Osteoblast (primary cell): ENCODE measurements around the gene SAMD4A. TPM values are rescaled to one million over a fixed set of nuclear protein-coding genes. Genes with fewer than 3 reads are reported as not detected.

Experiments
- DNase-seq: peaks from one replicate; pipeline ENCODE4 v3.0.0; 2011; ENCODE audit warnings: low spot score, mixed read lengths; ENCODE audit not compliant: insufficient read length; ENCODE audit errors: missing footprints
- H2AFZ ChIP-seq: 2 replicates; pipeline ENCODE4 v1.6.0; 2011; ENCODE audit warnings: mild to moderate bottlenecking, low read length
- H3K27ac ChIP-seq: 2 replicates; pipeline ENCODE4 v1.5.1; 2011; ENCODE audit warnings: mild to moderate bottlenecking, low read depth, low read length, moderate library complexity
- H3K27me3 ChIP-seq: 2 replicates; pipeline ENCODE4 v1.6.0; 2012; ENCODE audit warnings: mild to moderate bottlenecking, control low read depth, inconsistent platforms, low read length, moderate library complexity; ENCODE audit not compliant: insufficient read depth
- H3K36me3 ChIP-seq: 2 replicates; pipeline ENCODE4 v1.5.1; 2011; ENCODE audit warnings: mild to moderate bottlenecking, low read length, control low read depth, moderate library complexity; ENCODE audit not compliant: insufficient read depth
- H3K4me1 ChIP-seq: 2 replicates; pipeline ENCODE4 v1.5.1; 2011; ENCODE audit warnings: mild to moderate bottlenecking, low read length, control low read depth, moderate library complexity; ENCODE audit not compliant: insufficient read depth
- H3K4me2 ChIP-seq: 2 replicates; pipeline ENCODE4 v1.6.0; 2011; ENCODE audit warnings: mild to moderate bottlenecking, low read length; ENCODE audit not compliant: insufficient read depth
- H3K4me3 ChIP-seq: fragments of 200-600 bp; sonication (generic); 3 replicates; pipeline ENCODE4 v1.5.1; 2012; ENCODE audit warnings: mild to moderate bottlenecking, low read length, inconsistent platforms; ENCODE audit not compliant: insufficient read depth
- H3K79me2 ChIP-seq: 2 replicates; pipeline ENCODE4 v1.6.0; 2012; ENCODE audit warnings: mild to moderate bottlenecking, low read length, control low read depth, inconsistent platforms; ENCODE audit not compliant: insufficient read depth
- H3K9me3 ChIP-seq: 2 replicates; pipeline ENCODE4 v1.5.1; 2011; ENCODE audit warnings: low read depth, low read length, control low read depth
- H4K20me1 ChIP-seq: 2 replicates; pipeline ENCODE4 v1.6.0; 2012; ENCODE audit warnings: mild to moderate bottlenecking, low read length, control low read depth; ENCODE audit not compliant: insufficient read depth
- total RNA-seq: library from RNA; depleted of rRNA; stranded (reverse); fragments of >200 nt; gene quantifications from 2 replicates; pipeline ENCODE4 v1.2.3, GENCODE V29; 2012
- TF ChIP-seq, protein P1 (sequence below): IDR thresholded peaks from 2 replicates; pipeline ENCODE4 v1.5.1; 2011; ENCODE audit warnings: mild to moderate bottlenecking, low read depth, low read length, moderate library complexity; ENCODE audit errors: extremely low read depth

The SAMD4A gene
- total RNA-seq, 1 donor: 26.1 TPM

- peaks cover 11% of the 10 kb centered on the region for H3K4me1 ChIP-seq
- H3K79me2 ChIP-seq: no peaks in the 10 kb centered on the region
- H2AFZ ChIP-seq: no peak overlapping the region
- H3K4me3 ChIP-seq: no peak overlapping the region
- H3K4me2 ChIP-seq: no peak overlapping the region
- H3K27ac ChIP-seq: no peak overlapping the region
- no peaks in the 10 kb centered on the region for H4K20me1 ChIP-seq
- H3K9me3 ChIP-seq: no peaks in the 10 kb centered on the region
- no peaks in the 10 kb centered on the region for H3K27me3 ChIP-seq
- no peak for DNase-seq
- TF ChIP-seq, protein P1, sequence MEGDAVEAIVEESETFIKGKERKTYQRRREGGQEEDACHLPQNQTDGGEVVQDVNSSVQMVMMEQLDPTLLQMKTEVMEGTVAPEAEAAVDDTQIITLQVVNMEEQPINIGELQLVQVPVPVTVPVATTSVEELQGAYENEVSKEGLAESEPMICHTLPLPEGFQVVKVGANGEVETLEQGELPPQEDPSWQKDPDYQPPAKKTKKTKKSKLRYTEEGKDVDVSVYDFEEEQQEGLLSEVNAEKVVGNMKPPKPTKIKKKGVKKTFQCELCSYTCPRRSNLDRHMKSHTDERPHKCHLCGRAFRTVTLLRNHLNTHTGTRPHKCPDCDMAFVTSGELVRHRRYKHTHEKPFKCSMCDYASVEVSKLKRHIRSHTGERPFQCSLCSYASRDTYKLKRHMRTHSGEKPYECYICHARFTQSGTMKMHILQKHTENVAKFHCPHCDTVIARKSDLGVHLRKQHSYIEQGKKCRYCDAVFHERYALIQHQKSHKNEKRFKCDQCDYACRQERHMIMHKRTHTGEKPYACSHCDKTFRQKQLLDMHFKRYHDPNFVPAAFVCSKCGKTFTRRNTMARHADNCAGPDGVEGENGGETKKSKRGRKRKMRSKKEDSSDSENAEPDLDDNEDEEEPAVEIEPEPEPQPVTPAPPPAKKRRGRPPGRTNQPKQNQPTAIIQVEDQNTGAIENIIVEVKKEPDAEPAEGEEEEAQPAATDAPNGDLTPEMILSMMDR: no peak
- H3K36me3 ChIP-seq: peaks cover 18% of the 10 kb centered on the region
Observed at GRCh38 chr14:54760866-54761575, 194.1 kb downstream of the SAMD4A start.

DNA sequence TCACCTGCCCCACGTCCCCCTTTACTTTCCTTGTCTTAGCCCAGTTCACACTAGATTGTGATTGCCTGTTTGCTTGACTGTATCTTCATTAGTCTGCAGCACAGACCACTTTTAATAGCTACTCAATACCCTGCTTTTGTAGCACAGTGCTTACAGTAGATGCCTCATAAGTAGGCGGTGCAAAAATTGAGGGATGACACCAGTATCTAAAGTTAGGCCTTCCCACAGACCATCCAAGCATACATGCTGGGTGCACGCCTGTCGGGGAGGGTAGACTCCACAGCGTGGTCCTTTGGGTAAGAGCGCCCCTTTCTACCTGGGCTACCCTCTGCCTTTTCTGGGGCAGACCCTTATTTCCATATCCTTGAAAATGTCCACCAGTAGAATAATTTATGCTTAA, 194.9 kb downstream of the SAMD4A start:
- H3K9me3 ChIP-seq: no peaks in the 10 kb centered on the region
- no peaks in the 10 kb centered on the region for H4K20me1 ChIP-seq
- H3K4me2 ChIP-seq: no peak overlapping the region
- H3K4me3 ChIP-seq: no peak overlapping the region
- peaks cover 11% of the 10 kb centered on the region for H3K4me1 ChIP-seq
- no peak overlapping the region for H2AFZ ChIP-seq
- H3K79me2 ChIP-seq: no peaks in the 10 kb centered on the region
- H3K27ac ChIP-seq: no peak overlapping the region
- peaks cover 14% of the 10 kb centered on the region for H3K36me3 ChIP-seq
- TF ChIP-seq, protein P1: no peak
- no peak for DNase-seq
- H3K27me3 ChIP-seq: no peaks in the 10 kb centered on the region

GRCh38 chr14:54762296-54762695, 195.4 kb downstream of the SAMD4A start:
- Histone ChIP-seq H2AFZ (no peak overlapping the region), H3K4me3 (no peak overlapping the region), H3K36me3 (peaks cover 15% of the 10 kb centered on the region), H3K9me3 (no peaks in the 10 kb centered on the region), H3K4me2 (no peak overlapping the region), H3K4me1 (peaks cover 11% of the 10 kb centered on the region), H3K79me2 (no peaks in the 10 kb centered on the region), H3K27me3 (no peaks in the 10 kb centered on the region), H3K27ac (no peak overlapping the region), H4K20me1 (no peaks in the 10 kb centered on the region)
- TF ChIP-seq, protein P1: no peak
- DNase-seq: no peak

- Histone ChIP-seq H3K79me2 (no peaks in the 10 kb centered on the region), H3K36me3 (peaks cover 21% of the 10 kb centered on the region), H3K9me3 (no peaks in the 10 kb centered on the region), H2AFZ (no peak overlapping the region), H3K4me2 (no peak overlapping the region), H3K4me3 (no peak overlapping the region), H3K4me1 (peaks cover 17% of the 10 kb centered on the region), H4K20me1 (no peaks in the 10 kb centered on the region), H3K27ac (no peak overlapping the region), H3K27me3 (no peaks in the 10 kb centered on the region)
- no peak for DNase-seq
- TF ChIP-seq, protein P1: no peak
Observed at GRCh38 chr14:54763761-54764160, 196.8 kb downstream of the SAMD4A start.
